K562 (cell line): Measurements from ENCODE around the gene RBPJL.

ENCODE experiments used
- BCL6 ChIP-seq: fragments of 250-450 bp; sonication (Bioruptor Pico); IDR thresholded peaks from 2 replicates; pipeline ENCODE4 v1.4.0; 2020
- COPS2 ChIP-seq: fragments of 450-650 bp; conservative IDR thresholded peaks from 2 replicates; pipeline ENCODE4 v1.6.1; 2016; ENCODE audit warnings: mild to moderate bottlenecking, moderate library complexity
- CTCF ChIP-seq, 3 experiments: IDR thresholded peaks in 2 of 3; conservative IDR thresholded peaks in 1 of 3; 2 replicates each; pipeline ENCODE4 v1.5.1; 2011 to 2012; ENCODE audit warnings: low read length in 3 of 3, mild to moderate bottlenecking in 3 of 3, control low read depth in 2 of 3, improper control_type of control experiment in 1 of 3, inconsistent platforms in 1 of 3, low read depth in 1 of 3, mixed read lengths in 1 of 3, moderate library complexity in 1 of 3; ENCODE audit not compliant: insufficient read depth in 2 of 3
- EZH2 ChIP-seq: IDR thresholded peaks from 2 replicates; pipeline ENCODE4 v1.6.1; 2012; ENCODE audit warnings: low read depth, mild to moderate bottlenecking, inconsistent platforms, low read length, borderline replicate concordance
- GABPB1 ChIP-seq: sonication (generic); formaldehyde crosslinking; IDR thresholded peaks from 2 replicates; pipeline ENCODE4 v1.8.0; 2022; ENCODE audit warnings: mild to moderate bottlenecking, missing genetic modification reagents
- JUN ChIP-seq, 2 experiments: sonication (generic) in 1 of 2; formaldehyde crosslinking in 1 of 2; IDR thresholded peaks; 2 replicates each; pipeline versions ENCODE4 v1.6.1 to v1.8.0; 2012 to 2022; ENCODE audit warnings: borderline replicate concordance in 2 of 2, mild to moderate bottlenecking in 2 of 2, improper control_type of control experiment in 1 of 2, low read depth in 1 of 2, low read length in 1 of 2, missing genetic modification reagents in 1 of 2
- JUNB ChIP-seq: fragments of 450-650 bp; formaldehyde crosslinking; conservative IDR thresholded peaks from 2 replicates; pipeline ENCODE4 v1.4.0; 2020; ENCODE audit warnings: mild to moderate bottlenecking
- RAD51 ChIP-seq: fragments of 450-650 bp; IDR thresholded peaks from 2 replicates; pipeline ENCODE4 v1.7.1; 2016; ENCODE audit warnings: low read depth, mild to moderate bottlenecking, borderline replicate concordance
- SMARCC2 ChIP-seq: fragments of 450-650 bp; IDR thresholded peaks from 2 replicates; pipeline ENCODE4 v1.6.1; 2017; ENCODE audit warnings: antibody characterized with exemption, moderate library complexity, mild to moderate bottlenecking, low read depth
- ZBTB1 ChIP-seq: sonication (generic); formaldehyde crosslinking; IDR thresholded peaks from 2 replicates; pipeline ENCODE4 v1.8.1; 2023; ENCODE audit warnings: missing genetic modification reagents, low read depth, mild to moderate bottlenecking, borderline replicate concordance
- TF ChIP-seq, protein P1 (sequence below): sonication (generic); formaldehyde crosslinking; IDR thresholded peaks from 2 replicates; pipeline ENCODE4 v1.5.0; 2020; ENCODE audit warnings: missing genetic modification reagents
- TF ChIP-seq, protein P2 (sequence below): IDR thresholded peaks from 2 replicates; pipeline ENCODE4 v1.6.1; 2016; ENCODE audit warnings: missing genetic modification characterization, missing compliant biosample characterization

GRCh38 chr20:45305262-45305661, 1.4 kb upstream of the RBPJL start:
- TF ChIP-seq, protein P1, sequence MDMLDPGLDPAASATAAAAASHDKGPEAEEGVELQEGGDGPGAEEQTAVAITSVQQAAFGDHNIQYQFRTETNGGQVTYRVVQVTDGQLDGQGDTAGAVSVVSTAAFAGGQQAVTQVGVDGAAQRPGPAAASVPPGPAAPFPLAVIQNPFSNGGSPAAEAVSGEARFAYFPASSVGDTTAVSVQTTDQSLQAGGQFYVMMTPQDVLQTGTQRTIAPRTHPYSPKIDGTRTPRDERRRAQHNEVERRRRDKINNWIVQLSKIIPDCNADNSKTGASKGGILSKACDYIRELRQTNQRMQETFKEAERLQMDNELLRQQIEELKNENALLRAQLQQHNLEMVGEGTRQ (CRISPR knock-in tag) = no peak
- TF ChIP-seq SMARCC2 (no peak), COPS2 (no peak), CTCF (IDR thresholded peaks at IDR 0.05 in 2 of 3, conservative IDR thresholded peaks at IDR 0.05 in 1 of 3; ENCODE audit: insufficient read depth in 2 of 3, low read depth in 1 of 3, low read length in 3 of 3) (peak in 2 of 3 experiments; percentile 15 to 25; a peak in 2 of 6 replicates), BCL6 (CRISPR knock-in tag) (no peak), ZBTB1 (CRISPR knock-in tag) (no peak), JUN (IDR thresholded peaks at IDR 0.05; ENCODE audit: borderline replicate concordance, low read depth, low read length) (no peak), JUN (CRISPR knock-in tag; IDR thresholded peaks at IDR 0.05; ENCODE audit: borderline replicate concordance) (no peak), GABPB1 (CRISPR knock-in tag) (no peak), RAD51 (no peak), EZH2 (no peak), JUNB (CRISPR knock-in tag) (no peak)
- TF ChIP-seq, protein P2, sequence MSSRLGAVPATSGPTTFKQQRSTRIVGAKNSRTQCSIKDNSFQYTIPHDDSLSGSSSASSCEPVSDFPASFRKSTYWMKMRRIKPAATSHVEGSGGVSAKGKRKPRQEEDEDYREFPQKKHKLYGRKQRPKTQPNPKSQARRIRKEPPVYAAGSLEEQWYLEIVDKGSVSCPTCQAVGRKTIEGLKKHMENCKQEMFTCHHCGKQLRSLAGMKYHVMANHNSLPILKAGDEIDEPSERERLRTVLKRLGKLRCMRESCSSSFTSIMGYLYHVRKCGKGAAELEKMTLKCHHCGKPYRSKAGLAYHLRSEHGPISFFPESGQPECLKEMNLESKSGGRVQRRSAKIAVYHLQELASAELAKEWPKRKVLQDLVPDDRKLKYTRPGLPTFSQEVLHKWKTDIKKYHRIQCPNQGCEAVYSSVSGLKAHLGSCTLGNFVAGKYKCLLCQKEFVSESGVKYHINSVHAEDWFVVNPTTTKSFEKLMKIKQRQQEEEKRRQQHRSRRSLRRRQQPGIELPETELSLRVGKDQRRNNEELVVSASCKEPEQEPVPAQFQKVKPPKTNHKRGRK (tag) = no peak
